DOHH2 (cell line): Measurements from ENCODE around the gene MESD.

Source experiments
- H3F3A ChIP-seq: fragments of 200-600 bp; sonication (generic), shearing (Covaris generic); 2 replicates; pipeline ENCODE4 v1.6.0; 2016; ENCODE audit warnings: antibody characterized with exemption, mild to moderate bottlenecking; ENCODE audit not compliant: control insufficient read depth, insufficient read depth
- H3K27ac ChIP-seq: fragments of 200-600 bp; sonication (generic); 2 replicates; pipeline ENCODE4 v1.5.1; 2014; ENCODE audit warnings: low read depth, mild to moderate bottlenecking, low read length, moderate library complexity
- H3K27me3 ChIP-seq: fragments of 200-600 bp; sonication (generic); 2 replicates; pipeline ENCODE4 v1.6.1; 2014; ENCODE audit warnings: mild to moderate bottlenecking, low read length, mixed read lengths; ENCODE audit not compliant: control insufficient read depth
- H3K36me3 ChIP-seq: fragments of 200-600 bp; sonication (generic); 2 replicates; pipeline ENCODE4 v1.6.1; 2014; ENCODE audit warnings: mild to moderate bottlenecking, low read length, moderate library complexity, mixed read lengths; ENCODE audit not compliant: control insufficient read depth
- H3K4me1 ChIP-seq: fragments of 200-600 bp; sonication (generic); 2 replicates; pipeline ENCODE4 v1.6.1; 2014; ENCODE audit warnings: mild to moderate bottlenecking, low read length, mixed read lengths; ENCODE audit not compliant: control insufficient read depth
- H3K4me2 ChIP-seq: fragments of 200-600 bp; sonication (generic); 2 replicates; pipeline ENCODE4 v1.6.0; 2014; ENCODE audit warnings: mild to moderate bottlenecking, low read length, moderate library complexity
- H3K4me3 ChIP-seq: fragments of 200-600 bp; sonication (generic); 2 replicates; pipeline ENCODE4 v1.5.1; 2014; ENCODE audit warnings: mild to moderate bottlenecking, low read length, mixed read lengths
- H3K79me2 ChIP-seq: fragments of 200-600 bp; sonication (generic); 2 replicates; pipeline ENCODE4 v1.6.1; 2014; ENCODE audit warnings: mild to moderate bottlenecking, low read length, mixed read lengths; ENCODE audit not compliant: control insufficient read depth
- H3K9me2 ChIP-seq: fragments of 200-600 bp; sonication (generic); replicated peaks from 2 replicates; pipeline ENCODE4 v1.6.1; 2014; ENCODE audit warnings: mild to moderate bottlenecking, low read length, mixed read lengths; ENCODE audit not compliant: control insufficient read depth
- H3K9me3 ChIP-seq: fragments of 200-600 bp; sonication (generic); 2 replicates; pipeline ENCODE4 v1.6.1; 2014; ENCODE audit warnings: antibody characterized with exemption, low read length, mixed read lengths; ENCODE audit not compliant: control insufficient read depth, insufficient read depth
- H4K20me1 ChIP-seq: fragments of 200-600 bp; sonication (generic); 2 replicates; pipeline ENCODE4 v1.6.0; 2014; ENCODE audit warnings: low read depth, mild to moderate bottlenecking, antibody characterized with exemption, low read length, moderate library complexity; ENCODE audit not compliant: control insufficient read depth, insufficient read depth
- CTCF ChIP-seq: fragments of 200-600 bp; sonication (generic); IDR thresholded peaks from one replicate; pipeline ENCODE4 v1.5.1; 2014; ENCODE audit warnings: antibody characterized with exemption, mild to moderate bottlenecking, low read depth, low read length; ENCODE audit not compliant: poor library complexity, severe bottlenecking
- EZH2phosphoT487 ChIP-seq: fragments of 200-600 bp; sonication (generic); IDR thresholded peaks from 2 replicates; pipeline ENCODE4 v1.6.1; 2017; ENCODE audit warnings: borderline replicate concordance, mild to moderate bottlenecking, antibody characterized with exemption, low read length, moderate library complexity, mixed read lengths

MESD gene

GRCh38 chr15:80936288-80937078 is 53.1 kb downstream of the MESD start:
- Histone ChIP-seq H3K27ac (no peak overlapping the region), H3K9me3 (no peaks in the 10 kb centered on the region), H3K4me2 (no peak overlapping the region), H3K79me2 (no peaks in the 10 kb centered on the region), H3K4me1 (no peaks in the 10 kb centered on the region), H3K27me3 (no peaks in the 10 kb centered on the region), H3K36me3 (no peaks in the 10 kb centered on the region), H3K9me2 (no peaks in the 10 kb centered on the region), H3F3A (no peaks in the 10 kb centered on the region), H3K4me3 (no peak overlapping the region), H4K20me1 (no peaks in the 10 kb centered on the region)
- TF ChIP-seq CTCF (peak; percentile 21), EZH2phosphoT487 (no peak)

- H3F3A ChIP-seq, result no peaks in the 10 kb centered on the region
- H3K4me1 ChIP-seq, result no peaks in the 10 kb centered on the region
- no peaks in the 10 kb centered on the region for H3K36me3 ChIP-seq
- no peak overlapping the region for H3K4me3 ChIP-seq
- TF ChIP-seq CTCF, result no peak
- TF ChIP-seq EZH2phosphoT487, result no peak
- no peak overlapping the region for H3K4me2 ChIP-seq
- no peaks in the 10 kb centered on the region for H4K20me1 ChIP-seq
- no peaks in the 10 kb centered on the region for H3K79me2 ChIP-seq
- H3K9me3 ChIP-seq, result no peaks in the 10 kb centered on the region
- H3K27ac ChIP-seq, result no peak overlapping the region
- no peaks in the 10 kb centered on the region for H3K9me2 ChIP-seq
- H3K27me3 ChIP-seq, result no peaks in the 10 kb centered on the region
These were observed 54.8 kb downstream of the MESD start for GRCh38 chr15:80934761-80935221.

- Histone ChIP-seq H3K27ac (no peak overlapping the region), H3K9me2 (no peaks in the 10 kb centered on the region), H3K36me3 (no peaks in the 10 kb centered on the region), H3K27me3 (no peaks in the 10 kb centered on the region), H3K4me3 (no peak overlapping the region), H4K20me1 (no peaks in the 10 kb centered on the region; the same call in 1 of the 2 replicates), H3K9me3 (no peaks in the 10 kb centered on the region), H3K4me1 (no peaks in the 10 kb centered on the region), H3K4me2 (no peak overlapping the region), H3F3A (no peaks in the 10 kb centered on the region), H3K79me2 (no peaks in the 10 kb centered on the region)
- TF ChIP-seq CTCF, result no peak
- TF ChIP-seq EZH2phosphoT487, result no peak
These were observed 56.6 kb downstream of the MESD start for GRCh38 chr15:80932989-80933388.
